Right cardiac atrium (tissue), 5 donors: Measurements from ENCODE around the gene PEX10. TPM values are rescaled to one million over a fixed set of nuclear protein-coding genes. Genes with fewer than 3 reads are reported as not detected.

Source experiments
- ATAC-seq, 2 donors: fragments of 200-7000 bp; cut with Tn5 transposase; one replicate each; pipeline versions ENCODE4 v1.8.0 to v1.9.1; 2020; ENCODE audit warnings: moderate library complexity in 2 of 2, mild to moderate bottlenecking in 1 of 2
- DNase-seq, 3 donors: peaks; one replicate each; pipeline ENCODE4 v3.0.0-alpha.2; 2020
- H3K27ac ChIP-seq: one replicate; pipeline ENCODE4 v1.5.1; 2013; ENCODE audit warnings: mild to moderate bottlenecking, low read length, control low read depth, moderate library complexity
- H3K27me3 ChIP-seq: one replicate; pipeline ENCODE4 v1.6.1; 2013; ENCODE audit not compliant: control insufficient read depth, insufficient read depth
- H3K4me1 ChIP-seq: one replicate; pipeline ENCODE4 v1.6.1; 2013; ENCODE audit warnings: low read length; ENCODE audit not compliant: control insufficient read depth, insufficient read depth
- H3K4me3 ChIP-seq: one replicate; pipeline ENCODE4 v1.5.1; 2013; ENCODE audit warnings: low read length, control low read depth
- H3K9me3 ChIP-seq: one replicate; pipeline ENCODE4 v1.6.1; 2013; ENCODE audit warnings: low read length; ENCODE audit not compliant: control insufficient read depth
- WGBS: extraction: QIAGEN DNeasy Blood & Tissue Kit; methylation state at CpG from one replicate; pipeline ENCODE4 v1.1.7; 2013; 5-methylcytosine and 5-hydroxymethylcytosine counted together
- intact Hi-C, 4 donors: fragments of 100-400 bp; cut with DNase I; formaldehyde crosslinking; loops; one replicate each; pipeline versions ENCODE4 v1.11.0 to v1.14.0; 2022 to 2023
- polyA plus RNA-seq: library from polyadenylated mRNA; stranded (reverse); fragments of 200-250 nt; gene quantifications from one replicate; pipeline ENCODE4 v1.2.3, GENCODE V29; 2013
- total RNA-seq, 4 donors: library from RNA; stranded (reverse); fragmentation: NEBNext Ultra II Directional; extraction: Animal tissue kit (Norgen Biotek cat#: 25700); gene quantifications; one replicate each; pipeline ENCODE4 v1.2.1, GENCODE V29; 2021
- donor health status: healthy with polysubstance abuse.
- donor health status: DM: no; HTN: yes; CAD: no.
- donor health status: DM: no; HTN: no; CAD: no.
- donor health status: DM: no; HTN: yes; CAD: no; lungs with severe emphysema.
- donor health status: DM: yes; HTN: yes; CAD: no.

Gene PEX10
- total and polyA plus RNA-seq, 5 donors = 11.4 to 16.0 (median 14.1) TPM

- H3K27me3 ChIP-seq = no peaks in the 10 kb centered on the region
- WGBS = 87% methylated on average over 5 of the region's 5 CpGs
- no peak overlapping the region for H3K27ac ChIP-seq
- no peaks in the 10 kb centered on the region for H3K9me3 ChIP-seq
- DNase-seq (peak in 1 of 3 donors; percentile 32), ATAC-seq (no peak)
- intact Hi-C loops = no loop called here
- no peak overlapping the region for H3K4me3 ChIP-seq
- H3K4me1 ChIP-seq = peaks cover 5% of the 10 kb centered on the region
These were observed 15.9 kb downstream of the PEX10 start for GRCh38 chr1:2396476-2396875.

- no peak for ATAC-seq
- H3K27ac ChIP-seq = no peak overlapping the region
- WGBS = 89% methylated on average over 17 of the region's 17 CpGs
- peaks cover 5% of the 10 kb centered on the region for H3K4me1 ChIP-seq
- peak in 1 of 3 donors; percentile 23 for DNase-seq
- H3K9me3 ChIP-seq = no peaks in the 10 kb centered on the region
- intact Hi-C loops = no loop called here
- H3K4me3 ChIP-seq = no peak overlapping the region
- no peaks in the 10 kb centered on the region for H3K27me3 ChIP-seq
These were observed 16.3 kb downstream of the PEX10 start for GRCh38 chr1:2396059-2396458.

GRCh38 chr1:2395245-2395644 lies 17.1 kb downstream of the PEX10 start:
- no peak for ATAC-seq
- peaks cover 5% of the 10 kb centered on the region for H3K4me1 ChIP-seq
- no peak overlapping the region for H3K4me3 ChIP-seq
- H3K27ac ChIP-seq = no peak overlapping the region
- WGBS = 81% methylated on average over 10 of the region's 10 CpGs
- H3K9me3 ChIP-seq = no peaks in the 10 kb centered on the region
- intact Hi-C loops = no loop called here
- no peaks in the 10 kb centered on the region for H3K27me3 ChIP-seq
- peak in 1 of 3 donors; percentile 46 for DNase-seq

GRCh38 chr1:2394761-2395160 lies 17.6 kb downstream of the PEX10 start:
- no peak overlapping the region for H3K4me3 ChIP-seq
- DNase-seq (peak in 1 of 3 donors; percentile 39), ATAC-seq (no peak)
- intact Hi-C loops = no loop called here
- no peaks in the 10 kb centered on the region for H3K27me3 ChIP-seq
- H3K4me1 ChIP-seq = peaks cover 5% of the 10 kb centered on the region
- H3K9me3 ChIP-seq = no peaks in the 10 kb centered on the region
- no peak overlapping the region for H3K27ac ChIP-seq
- WGBS = 85% methylated on average over 11 of the region's 11 CpGs

GRCh38 chr1:2394220-2394619 lies 18.1 kb downstream of the PEX10 start:
- no peak overlapping the region for H3K4me3 ChIP-seq
- WGBS = 89% methylated on average over 7 of the region's 7 CpGs
- peaks cover 5% of the 10 kb centered on the region for H3K4me1 ChIP-seq
- no peak for ATAC-seq
- no peaks in the 10 kb centered on the region for H3K9me3 ChIP-seq
- H3K27me3 ChIP-seq = no peaks in the 10 kb centered on the region
- intact Hi-C loops = no loop called here
- peak in 1 of 3 donors; percentile 30 for DNase-seq
- H3K27ac ChIP-seq = no peak overlapping the region

GRCh38 chr1:2393471-2393877 lies 18.9 kb downstream of the PEX10 start:
- DNase-seq = peak in 2 of 3 donors; percentile 48 to 56
- WGBS = 77% methylated on average over 9 of the region's 9 CpGs
- Histone ChIP-seq H3K27me3 (no peaks in the 10 kb centered on the region), H3K9me3 (no peaks in the 10 kb centered on the region), H3K27ac (no peak overlapping the region), H3K4me1 (peaks cover 5% of the 10 kb centered on the region), H3K4me3 (no peak overlapping the region)
- no peak for ATAC-seq
- intact Hi-C loops = no loop called here

- 36% methylated on average over 16 of the region's 16 CpGs for WGBS
- no peak overlapping the region for H3K27ac ChIP-seq
- ATAC-seq (no peak), DNase-seq (peak in 2 of 3 donors; percentile 44 to 46)
- H3K9me3 ChIP-seq = no peaks in the 10 kb centered on the region
- intact Hi-C loops = no loop called here
- H3K4me1 ChIP-seq = peaks cover 5% of the 10 kb centered on the region
- H3K4me3 ChIP-seq = peak overlapping the region; percentile 87
- no peaks in the 10 kb centered on the region for H3K27me3 ChIP-seq
These were observed 19.7 kb downstream of the PEX10 start for GRCh38 chr1:2392686-2393085.

- Histone ChIP-seq H3K9me3 (no peaks in the 10 kb centered on the region), H3K4me1 (peaks cover 5% of the 10 kb centered on the region), H3K27ac (peak overlapping the region; percentile 73), H3K4me3 (peak overlapping the region; percentile 87), H3K27me3 (no peaks in the 10 kb centered on the region)
- intact Hi-C loops = no loop called here
- ATAC-seq (no peak), DNase-seq (peak in 1 of 3 donors; percentile 79)
- under 1% methylated on average over 61 of the region's 62 CpGs for WGBS
These were observed 20.3 kb downstream of the PEX10 start for GRCh38 chr1:2391931-2392509.

GRCh38 chr1:2391041-2391930 lies 21.1 kb downstream of the PEX10 start, which contains the start of the genes MORN1 and RER1:
Gene MORN1, minus strand, starts transcription at chr1:2391554. Its CDS starts 21 bp downstream, at chr1:2391533.
Gene RER1, plus strand, starts transcription at chr1:2391841. Its CDS starts 3,950 bp downstream, at chr1:2395791.
- H3K4me3 ChIP-seq = peak within 1 kb of the TSS; percentile 87
- peak within 1 kb of the TSS; percentile 73 for H3K27ac ChIP-seq
- ATAC-seq (peak; percentile 96 to 97), DNase-seq (peak; percentile 100)
- under 1% methylated on average over 103 of the region's 103 CpGs for WGBS
- no peaks in the 10 kb centered on the region for H3K27me3 ChIP-seq
- H3K9me3 ChIP-seq = no peaks in the 10 kb centered on the region
- intact Hi-C loops = no loop called here
- H3K4me1 ChIP-seq = peaks cover 5% of the 10 kb centered on the region

GRCh38 chr1:2389644-2390043 lies 22.7 kb downstream of the PEX10 start:
- Histone ChIP-seq H3K27ac (no peak overlapping the region), H3K4me3 (no peak overlapping the region), H3K27me3 (no peaks in the 10 kb centered on the region), H3K4me1 (peaks cover 5% of the 10 kb centered on the region), H3K9me3 (no peaks in the 10 kb centered on the region)
- DNase-seq (no peak), ATAC-seq (no peak)
- intact Hi-C loops = no loop called here
- 86% methylated on average over 7 of the region's 7 CpGs for WGBS
